ENCODE data around the gene RAB7A.
A peak's percentile ranks its signal among the peaks of the same experiment; 100 is the strongest.

Gene RAB7A

DNA sequence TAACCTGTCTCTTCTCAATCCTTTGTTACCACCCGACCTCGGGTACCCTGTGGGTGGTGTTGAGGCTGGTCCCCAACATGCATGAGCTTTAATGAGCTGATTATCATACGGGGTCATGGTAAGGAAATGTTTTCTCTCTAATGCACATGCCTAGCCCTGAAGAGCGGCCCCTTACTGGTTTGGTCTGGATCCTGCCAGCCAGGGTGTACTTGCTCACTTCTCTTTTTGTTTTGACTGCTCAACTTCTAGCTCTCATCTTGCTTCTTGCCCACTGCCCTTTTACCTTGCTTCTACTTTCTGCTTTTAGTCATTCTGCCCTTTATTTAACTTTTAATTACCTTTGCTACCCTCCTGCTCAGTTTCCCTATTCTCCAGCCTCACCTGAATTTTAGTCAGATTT is 109.1 kb downstream of the RAB7A start:
- no peak for DNase-seq (ENCODE audit: low read depth in 1 of 2, low spot score in 1 of 2)
- in situ Hi-C loops (cut with HindIII; ENCODE audit: low pct_unique_long_range_greater_than_20kb, low sequenced_read_pairs), result no loop called here
- no peak for TF ChIP-seq JUND (IDR thresholded peaks at IDR 0.05; ENCODE audit: low read depth)

DNA sequence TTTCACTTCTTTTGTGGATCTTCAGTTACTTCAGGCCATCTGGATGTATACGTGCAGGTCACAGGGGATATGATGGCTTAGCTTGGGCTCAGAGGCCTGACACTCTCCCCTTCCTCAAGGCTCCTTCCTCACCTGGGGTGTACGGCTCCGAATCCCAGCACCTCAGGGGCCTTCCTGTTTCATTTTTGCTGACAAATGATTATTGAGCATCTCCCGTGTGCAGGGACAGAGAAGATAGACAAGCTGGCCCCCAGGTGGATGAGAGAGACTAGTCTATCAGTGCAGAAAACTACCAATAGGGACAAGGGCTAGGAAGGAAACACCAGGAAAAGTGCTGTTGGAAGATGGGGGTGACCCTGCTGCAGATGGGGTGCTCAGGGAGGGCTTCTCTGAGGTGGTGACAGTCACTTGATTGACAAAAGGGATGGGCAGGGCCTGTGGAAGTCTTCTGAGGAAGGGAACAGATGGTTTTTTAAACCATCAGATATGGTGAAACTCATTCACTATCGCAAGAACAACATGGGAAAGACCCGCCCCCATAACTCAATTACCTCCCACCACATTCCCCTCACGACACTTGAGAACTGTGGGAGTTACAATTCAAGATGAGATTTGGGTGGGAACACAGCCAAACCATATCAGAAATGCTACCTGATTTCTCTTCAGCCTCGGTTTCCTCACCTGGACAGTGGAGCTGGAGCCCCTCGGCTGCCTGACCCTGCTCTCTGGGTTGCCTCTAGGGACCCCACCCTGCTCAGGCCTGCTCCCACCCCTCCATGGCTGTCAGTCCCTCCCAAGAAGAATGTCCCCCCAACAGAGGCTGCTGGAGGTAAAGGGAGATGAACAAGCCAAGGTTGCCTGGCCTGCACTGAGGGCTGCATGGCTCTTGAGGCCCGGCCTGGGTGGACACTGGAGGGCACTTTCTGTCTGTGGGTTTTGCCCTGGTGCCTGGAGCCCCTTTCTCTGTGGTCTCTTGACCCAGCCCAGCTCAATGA is 116.2 kb downstream of the RAB7A start:
- in situ Hi-C loops (cut with HindIII; ENCODE audit: low pct_unique_long_range_greater_than_20kb, low sequenced_read_pairs), result no loop called here

DNA sequence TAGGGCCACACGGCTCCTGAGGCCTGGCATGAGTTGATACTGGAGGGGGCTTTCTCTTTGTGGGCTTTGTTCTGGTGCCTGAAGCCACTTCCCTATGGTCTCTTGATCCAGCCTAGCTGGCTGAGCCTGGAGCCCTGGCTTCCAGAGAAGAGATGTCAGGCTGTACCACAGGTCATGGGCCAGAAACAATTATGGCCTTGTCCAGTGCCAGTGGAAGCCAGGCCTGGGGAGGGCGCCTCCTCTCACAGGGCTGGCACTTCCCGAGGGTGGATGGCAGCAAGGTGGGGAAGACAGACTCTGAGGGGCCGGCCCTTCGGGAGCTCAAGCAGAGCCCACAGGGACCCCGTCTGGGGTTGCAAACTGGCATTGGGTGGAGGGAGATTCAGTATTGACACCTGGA is 118.5 kb downstream of the RAB7A start:
- in situ Hi-C loops (cut with HindIII; ENCODE audit: low pct_unique_long_range_greater_than_20kb, low sequenced_read_pairs), result no loop called here
- no peak for DNase-seq (ENCODE audit: low read depth in 1 of 2, low spot score in 1 of 2)

More for the DNA sequence above, 116.2 kb downstream of the RAB7A start:
- DNase-seq (ENCODE audit: low read depth in 1 of 2, low spot score in 1 of 2), result no peak
- no peak for TF ChIP-seq JUND (IDR thresholded peaks at IDR 0.05; ENCODE audit: low read depth)

DNA sequence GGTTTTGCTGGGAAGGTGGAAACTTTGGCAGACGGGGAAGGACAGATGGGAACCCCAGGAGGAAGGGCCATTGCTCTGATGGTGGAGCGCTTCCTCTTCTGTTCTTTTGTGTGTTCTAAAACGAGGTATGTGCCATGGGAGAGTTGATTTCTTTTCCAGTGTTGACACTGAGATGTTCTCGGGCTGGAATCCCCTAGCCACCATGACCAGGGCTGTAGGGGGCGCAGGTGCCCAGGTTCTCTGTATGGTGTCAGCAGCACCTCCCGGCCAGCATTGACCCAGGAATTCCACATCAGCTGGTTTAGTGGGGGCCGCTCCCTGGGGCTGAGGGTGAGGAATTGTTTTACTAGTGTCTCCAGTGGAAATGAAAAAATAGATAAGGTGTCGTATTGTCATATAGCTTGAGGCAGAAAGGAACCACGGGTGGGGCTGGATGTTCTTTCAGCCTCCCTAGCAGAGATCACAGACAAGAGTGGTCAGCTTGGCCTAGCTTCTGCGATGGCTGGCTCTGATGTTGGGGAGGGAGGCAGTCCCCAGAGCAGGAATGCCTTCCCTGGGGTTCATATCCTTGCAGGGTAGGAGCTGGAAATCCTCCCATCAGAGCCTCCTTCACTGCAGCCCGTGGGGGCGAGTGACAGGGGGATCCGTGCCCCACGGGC is 119.3 kb downstream of the RAB7A start:
- in situ Hi-C loops (cut with HindIII; ENCODE audit: low pct_unique_long_range_greater_than_20kb, low sequenced_read_pairs), result no loop called here
- TF ChIP-seq JUND (IDR thresholded peaks at IDR 0.05; ENCODE audit: low read depth), result no peak
- DNase-seq (ENCODE audit: low read depth in 1 of 2, low spot score in 1 of 2), result no peak

More for the DNA sequence above, 118.5 kb downstream of the RAB7A start:
- no peak for TF ChIP-seq JUND (IDR thresholded peaks at IDR 0.05; ENCODE audit: low read depth)

DNA sequence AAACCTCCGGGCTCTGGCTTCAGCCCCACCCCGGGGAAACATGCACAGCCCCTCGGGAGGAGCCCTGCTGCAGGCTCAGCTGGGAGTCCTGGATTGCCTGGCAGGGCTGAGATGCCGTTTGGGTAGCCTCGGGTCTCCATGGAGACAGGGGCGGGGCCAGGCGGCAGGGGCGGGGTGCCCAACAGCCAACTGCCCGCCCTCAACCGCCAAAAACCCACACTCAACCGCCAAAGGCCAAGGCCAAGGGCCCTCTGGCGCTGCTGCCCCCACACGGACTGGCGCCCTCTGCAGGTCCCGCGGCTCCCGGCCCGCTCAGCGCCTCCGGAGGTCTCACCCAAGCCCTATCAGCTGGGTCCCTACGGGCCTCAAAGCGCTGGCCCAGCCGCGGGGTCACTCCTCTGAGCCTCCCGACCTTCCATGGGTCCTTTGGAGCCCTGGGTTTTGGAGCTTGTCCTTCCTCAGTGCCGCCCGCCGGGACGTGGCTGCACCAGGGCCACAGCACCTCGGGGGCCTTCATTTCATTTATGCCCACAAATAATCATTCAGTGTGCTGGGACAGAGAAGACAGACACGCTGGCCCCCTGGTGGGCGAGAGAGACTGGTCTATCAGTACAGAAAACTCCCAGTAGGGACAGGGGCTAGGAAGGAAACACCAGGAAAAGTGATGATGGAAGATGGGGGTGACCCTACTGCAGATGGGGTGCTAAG is 119.9 kb downstream of the RAB7A start:
- no peak for TF ChIP-seq JUND (IDR thresholded peaks at IDR 0.05; ENCODE audit: low read depth)
- peak in 1 of 2 experiments; percentile 34 for DNase-seq (ENCODE audit: low read depth in 1 of 2, low spot score in 1 of 2)

DNA sequence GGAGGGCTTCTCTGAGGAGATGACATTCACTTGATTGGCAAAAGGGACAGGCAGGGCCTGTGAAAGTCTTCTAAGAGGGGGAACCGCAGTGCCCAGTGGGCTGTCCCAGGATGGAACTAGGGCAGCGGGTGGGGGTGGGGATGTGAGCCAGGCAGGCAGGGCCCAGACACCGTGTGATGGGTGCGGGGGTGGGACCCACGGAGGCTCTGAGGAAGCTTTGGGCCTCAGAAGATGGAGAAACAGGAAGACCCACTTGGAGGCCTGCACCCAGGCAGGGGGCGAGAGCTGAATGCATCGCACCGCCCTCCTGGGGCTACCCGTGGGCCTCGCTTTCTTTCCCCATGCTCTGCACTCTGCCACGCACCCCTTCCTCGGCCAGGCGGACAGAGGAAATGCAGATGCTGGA is 120.5 kb downstream of the RAB7A start:
- no peak for DNase-seq (ENCODE audit: low read depth in 1 of 2, low spot score in 1 of 2)
- in situ Hi-C loops (cut with HindIII; ENCODE audit: low pct_unique_long_range_greater_than_20kb, low sequenced_read_pairs), result no loop called here
- TF ChIP-seq JUND (IDR thresholded peaks at IDR 0.05; ENCODE audit: low read depth), result no peak

More for the DNA sequence above, 119.9 kb downstream of the RAB7A start:
- in situ Hi-C loops (cut with HindIII; ENCODE audit: low pct_unique_long_range_greater_than_20kb, low sequenced_read_pairs), result no loop called here

DNA sequence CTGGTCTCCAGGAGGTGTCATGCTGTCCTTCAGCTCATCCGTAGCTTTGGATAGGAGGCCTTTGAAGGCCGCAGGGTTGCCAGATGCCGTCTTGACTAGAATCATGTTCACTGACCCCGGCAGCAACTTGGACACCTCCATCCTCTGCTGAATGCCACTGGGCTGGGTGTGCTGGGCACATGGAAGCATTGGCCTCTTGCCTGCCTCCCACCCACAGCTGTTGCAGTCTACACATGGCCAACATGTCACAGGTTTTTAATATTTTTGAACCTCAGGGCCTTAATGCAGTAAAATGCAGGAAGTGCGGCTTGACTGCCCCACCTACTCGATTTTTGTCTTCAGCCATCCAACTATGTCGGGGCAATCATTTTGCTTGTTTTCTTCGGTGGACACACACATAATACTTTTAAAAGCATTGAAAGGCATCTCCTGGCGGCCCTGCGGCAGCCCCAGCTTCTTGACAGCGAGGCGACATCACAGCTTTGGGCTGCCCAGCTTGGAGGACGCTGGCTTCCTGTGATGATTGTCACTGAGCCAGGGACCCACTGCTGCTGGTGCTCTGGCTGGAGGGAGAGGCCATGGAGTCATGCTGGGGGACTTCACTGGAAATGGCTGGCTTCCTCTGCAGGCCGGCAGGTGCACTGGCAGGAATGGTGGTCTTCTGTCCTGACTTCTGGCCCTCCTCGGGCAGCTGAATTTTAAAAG is 121.8 kb downstream of the RAB7A start:
- no peak for DNase-seq (ENCODE audit: low read depth in 1 of 2, low spot score in 1 of 2)
- no peak for TF ChIP-seq JUND (IDR thresholded peaks at IDR 0.05; ENCODE audit: low read depth)
- in situ Hi-C loops (cut with HindIII; ENCODE audit: low pct_unique_long_range_greater_than_20kb, low sequenced_read_pairs), result no loop called here

DNA sequence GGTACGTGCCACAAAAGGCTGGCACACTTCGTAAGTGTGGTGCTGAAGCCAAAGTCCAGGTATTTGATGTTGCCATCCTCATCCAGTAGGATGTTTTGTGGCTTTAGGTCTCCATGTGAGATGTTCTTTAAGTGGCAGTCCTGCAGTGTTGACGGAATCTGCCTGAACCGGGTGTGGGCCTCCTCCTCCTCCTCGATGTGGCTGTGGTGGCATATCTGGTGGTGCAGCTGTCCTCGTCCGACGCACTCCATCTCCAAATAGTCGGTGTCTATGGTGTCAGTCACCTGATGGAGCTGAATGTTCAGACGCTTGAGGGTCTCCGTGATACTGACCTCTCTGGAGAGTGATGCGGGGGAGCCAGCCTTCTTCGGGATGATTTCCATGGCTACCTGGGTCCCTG is 123.0 kb downstream of the RAB7A start:
- TF ChIP-seq JUND (IDR thresholded peaks at IDR 0.05; ENCODE audit: low read depth), result no peak
- in situ Hi-C loops (cut with HindIII; ENCODE audit: low pct_unique_long_range_greater_than_20kb, low sequenced_read_pairs), result no loop called here
- no peak for DNase-seq (ENCODE audit: low read depth in 1 of 2, low spot score in 1 of 2)

DNA sequence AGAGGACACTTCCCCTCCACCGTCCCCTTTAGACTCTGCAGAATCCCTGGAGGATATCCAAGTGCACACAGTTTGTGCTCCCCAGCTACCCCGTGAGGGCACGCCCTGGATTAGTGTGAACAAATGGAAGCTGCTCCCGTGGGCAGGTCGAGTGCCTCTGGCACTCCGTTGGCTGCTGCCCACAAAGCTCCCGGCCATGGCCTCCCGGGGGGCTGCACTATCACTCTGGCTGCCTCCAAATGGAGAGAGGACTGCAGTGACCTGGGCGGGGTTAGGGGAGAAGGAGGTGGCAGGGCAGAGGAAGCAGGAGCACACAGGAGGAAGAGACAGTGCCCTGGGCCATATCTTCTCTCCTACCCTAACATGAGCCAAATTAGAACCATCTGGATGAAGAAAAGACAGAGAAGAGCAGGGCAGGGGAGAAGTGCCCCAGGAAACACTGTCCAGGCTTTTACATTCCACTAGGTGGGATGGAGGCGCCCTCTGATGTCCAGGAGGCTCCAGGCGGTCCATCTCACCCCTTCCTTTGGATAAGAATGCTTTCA is 124.0 kb downstream of the RAB7A start:
- in situ Hi-C loops (cut with HindIII; ENCODE audit: low pct_unique_long_range_greater_than_20kb, low sequenced_read_pairs), result no loop called here
- DNase-seq (ENCODE audit: low read depth in 1 of 2, low spot score in 1 of 2), result peak; percentile 29 to 43

DNA sequence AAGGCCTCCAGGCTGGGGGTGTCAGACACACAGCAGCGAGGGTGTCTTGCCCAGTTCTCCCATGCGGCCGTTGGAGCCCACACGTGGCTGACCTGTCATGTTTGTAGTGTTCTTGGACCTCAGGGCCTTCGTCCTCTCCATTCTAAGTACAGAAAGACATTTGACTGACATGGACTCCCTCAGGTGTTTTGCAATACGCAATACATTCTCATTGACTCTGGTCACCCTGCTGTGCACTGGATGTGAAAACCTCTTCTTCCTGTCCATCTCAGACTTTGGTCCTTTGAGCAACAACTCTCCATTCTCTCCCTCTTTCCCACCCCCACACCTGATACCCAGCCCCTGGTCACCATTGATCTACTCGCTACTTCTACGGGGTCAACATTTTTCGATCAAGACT is 124.6 kb downstream of the RAB7A start:
- no peak for DNase-seq (ENCODE audit: low read depth in 1 of 2, low spot score in 1 of 2)
- no peak for TF ChIP-seq JUND (IDR thresholded peaks at IDR 0.05; ENCODE audit: low read depth)
- in situ Hi-C loops (cut with HindIII; ENCODE audit: low pct_unique_long_range_greater_than_20kb, low sequenced_read_pairs), result no loop called here

More for the DNA sequence above, 124.0 kb downstream of the RAB7A start:
- TF ChIP-seq JUND (IDR thresholded peaks at IDR 0.05; ENCODE audit: low read depth), result no peak

DNA sequence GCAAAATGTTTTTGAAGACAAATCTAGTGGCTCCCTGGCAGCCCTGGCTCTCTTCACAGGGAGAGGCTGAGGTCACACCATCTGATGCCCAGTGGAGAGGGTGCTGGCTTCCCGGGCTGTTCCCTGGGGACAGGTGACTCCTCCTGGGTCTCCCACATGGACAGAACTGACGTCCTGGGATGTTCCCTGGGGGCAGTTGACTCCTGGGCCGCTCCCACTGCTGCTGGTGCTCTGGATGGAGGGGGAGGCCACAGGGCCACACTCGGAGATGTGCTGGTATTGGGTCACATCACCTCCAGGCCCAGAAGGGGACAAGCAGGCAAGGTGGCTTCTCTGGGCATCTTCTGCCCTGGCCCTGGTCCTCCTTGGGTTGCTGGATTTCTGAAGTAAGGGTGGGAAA is 125.6 kb downstream of the RAB7A start:
- DNase-seq (ENCODE audit: low read depth in 1 of 2, low spot score in 1 of 2), result no peak
- in situ Hi-C loops (cut with HindIII; ENCODE audit: low pct_unique_long_range_greater_than_20kb, low sequenced_read_pairs), result no loop called here
- TF ChIP-seq JUND (IDR thresholded peaks at IDR 0.05; ENCODE audit: low read depth), result no peak

DNA sequence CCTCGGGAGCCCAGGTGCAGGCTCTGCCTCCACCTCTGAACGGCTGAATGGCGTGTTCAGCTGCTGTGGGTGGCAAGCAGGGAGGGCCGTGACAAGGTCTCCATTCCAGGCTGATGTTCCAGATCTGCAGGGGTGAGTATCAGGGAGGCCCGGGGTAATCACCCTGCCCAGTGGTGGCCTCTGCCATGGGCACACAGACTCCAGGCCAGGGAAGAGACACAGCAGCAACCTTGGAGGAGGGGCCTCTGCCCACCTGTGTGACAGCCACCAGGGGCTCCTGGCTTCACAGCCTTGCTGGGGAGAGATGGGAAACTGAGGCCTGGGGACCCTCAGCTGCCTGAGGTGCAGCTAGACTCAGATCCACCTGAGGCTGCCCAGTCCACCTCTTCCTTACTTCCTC is 127.8 kb downstream of the RAB7A start:
- TF ChIP-seq JUND (IDR thresholded peaks at IDR 0.05; ENCODE audit: low read depth), result no peak
- in situ Hi-C loops (cut with HindIII; ENCODE audit: low pct_unique_long_range_greater_than_20kb, low sequenced_read_pairs), result no loop called here
- no peak for DNase-seq (ENCODE audit: low read depth in 1 of 2, low spot score in 1 of 2)

Data from T47D (cell line).